ENCODE measurements around the gene SNX5.

SNX5 gene

GRCh38 chr20:17968366-17969277 is at the start of gene SNX5, which contains the start of gene MGME1:
Gene SNX5, minus strand, starts transcription at chr20:17968794. Its CDS starts 369 bp downstream, at chr20:17968425.
Gene MGME1, plus strand, starts transcription at chr20:17969018. Its CDS starts 842 bp downstream, at chr20:17969860.
- DNase-seq (ENCODE audit: low spot score) = peak; percentile 100

- no peak for DNase-seq (ENCODE audit: low spot score)
Observed at GRCh38 chr20:18018100-18018499, 49.5 kb upstream of the SNX5 start.

DNA sequence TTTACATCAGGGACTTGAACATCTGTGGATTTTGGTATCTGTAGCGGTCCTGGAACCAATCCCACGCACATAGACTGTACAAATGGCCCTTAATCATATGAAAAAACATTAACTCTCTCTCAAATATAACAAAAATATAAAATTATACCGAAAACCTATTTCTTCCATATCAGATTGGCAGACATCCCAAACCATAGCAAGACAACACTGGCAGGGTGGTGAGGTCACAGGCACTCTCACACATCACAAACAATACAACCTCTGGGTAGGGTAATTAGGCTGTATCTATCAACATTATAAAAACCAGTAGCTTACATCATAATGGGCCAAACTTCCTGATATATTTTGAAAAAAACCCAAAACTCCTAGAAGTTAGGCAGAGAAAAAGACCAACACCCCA is 48.2 kb upstream of the SNX5 start:
- DNase-seq (ENCODE audit: low spot score) = no peak

GRCh38 chr20:18014411-18014810 is 45.8 kb upstream of the SNX5 start:
- DNase-seq (ENCODE audit: low spot score) = no peak

- DNase-seq (ENCODE audit: low spot score) = no peak
Observed at GRCh38 chr20:18012901-18013300, 44.3 kb upstream of the SNX5 start.

DNA sequence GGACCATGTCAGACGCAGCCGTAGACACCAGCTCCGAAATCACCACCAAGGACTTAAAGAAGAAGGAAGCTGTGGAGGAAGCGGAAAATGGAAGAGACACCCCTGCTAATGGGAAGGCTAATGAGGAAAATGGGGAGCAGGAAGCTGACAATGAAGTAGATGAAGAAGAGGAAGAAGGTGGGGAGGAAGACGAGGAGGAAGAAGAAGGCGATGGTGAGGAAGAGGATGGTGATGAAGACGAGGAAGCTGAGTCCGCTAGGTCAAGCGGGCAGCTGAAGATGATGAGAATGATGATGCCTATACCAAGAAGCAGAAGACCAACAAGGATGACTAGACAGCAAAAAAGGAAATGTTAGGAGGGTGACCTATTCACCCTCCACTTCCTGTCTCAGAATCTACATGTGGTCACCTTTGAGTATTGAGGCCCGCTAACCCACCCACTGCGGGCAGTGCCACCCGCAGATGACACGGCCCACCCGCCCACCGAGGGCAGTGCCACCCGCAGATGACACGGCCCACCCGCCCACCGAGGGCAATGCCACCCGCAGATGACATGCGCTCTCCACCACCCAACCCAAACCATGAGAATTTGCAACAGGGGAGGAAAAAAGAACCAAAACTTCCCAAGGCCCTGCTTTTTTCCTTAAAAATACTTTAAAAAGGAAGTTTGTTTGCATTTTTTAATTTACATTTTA is 43.5 kb upstream of the SNX5 start:
- DNase-seq (ENCODE audit: low spot score) = no peak

- DNase-seq (ENCODE audit: low spot score) = no peak
Observed at GRCh38 chr20:18011482-18011881, 42.9 kb upstream of the SNX5 start.

DNA sequence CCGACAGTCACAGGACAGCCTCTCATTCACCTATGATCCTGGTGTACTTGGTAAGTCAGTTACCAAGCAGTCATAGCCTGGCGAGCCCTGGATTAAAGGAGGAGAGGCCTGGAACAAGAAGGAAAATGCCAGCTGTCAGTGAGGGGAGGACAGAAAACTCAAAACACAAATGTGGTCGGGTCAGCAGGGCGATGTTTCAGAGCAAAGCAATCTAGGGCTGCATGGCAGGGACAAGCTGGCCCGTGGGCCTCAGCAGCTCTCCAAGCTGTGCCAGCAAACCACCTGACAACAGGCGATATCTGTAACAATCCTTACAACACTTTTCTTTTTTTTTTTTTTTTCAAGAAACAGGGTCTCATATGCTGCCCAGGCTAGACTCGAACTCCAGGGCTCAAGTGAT is 40.5 kb upstream of the SNX5 start:
- DNase-seq (ENCODE audit: low spot score) = no peak

DNA sequence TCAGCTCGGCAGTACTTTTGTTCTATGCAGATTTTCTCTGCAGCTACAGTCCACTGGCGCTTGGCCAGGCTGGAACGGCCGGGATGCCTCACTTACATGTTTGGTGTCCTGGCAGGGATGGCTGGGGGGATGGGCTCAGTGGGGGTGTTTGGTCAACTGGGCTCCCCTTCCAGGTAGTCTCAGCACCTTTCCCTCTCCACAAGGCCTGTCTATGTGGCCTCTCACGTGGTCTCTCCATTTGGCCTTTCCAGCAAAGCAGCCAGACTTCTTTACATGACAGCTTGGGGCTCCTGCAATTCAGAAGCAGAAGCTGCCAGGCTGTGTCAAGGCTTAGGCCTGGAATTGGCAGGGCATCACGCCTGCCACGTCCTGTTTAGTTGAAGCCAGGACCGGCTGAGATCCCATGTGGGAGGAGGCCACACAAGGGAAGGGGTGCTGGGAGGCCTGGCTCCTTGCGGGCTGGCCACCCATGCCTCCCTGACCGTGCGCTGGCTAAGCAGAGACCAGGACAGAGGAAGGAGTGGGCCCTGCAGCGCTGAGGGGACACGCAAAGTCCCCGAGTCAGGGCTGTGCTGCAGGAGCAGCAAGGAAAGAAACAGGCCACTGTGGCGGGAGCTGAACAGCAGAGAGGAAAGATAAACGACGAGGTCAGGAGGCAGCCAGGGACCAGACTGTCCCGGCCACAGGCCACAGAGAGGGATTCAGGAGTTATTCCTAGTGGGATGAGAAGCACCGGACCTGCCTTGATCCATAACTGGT is 39.1 kb upstream of the SNX5 start:
- DNase-seq (ENCODE audit: low spot score) = no peak

DNA sequence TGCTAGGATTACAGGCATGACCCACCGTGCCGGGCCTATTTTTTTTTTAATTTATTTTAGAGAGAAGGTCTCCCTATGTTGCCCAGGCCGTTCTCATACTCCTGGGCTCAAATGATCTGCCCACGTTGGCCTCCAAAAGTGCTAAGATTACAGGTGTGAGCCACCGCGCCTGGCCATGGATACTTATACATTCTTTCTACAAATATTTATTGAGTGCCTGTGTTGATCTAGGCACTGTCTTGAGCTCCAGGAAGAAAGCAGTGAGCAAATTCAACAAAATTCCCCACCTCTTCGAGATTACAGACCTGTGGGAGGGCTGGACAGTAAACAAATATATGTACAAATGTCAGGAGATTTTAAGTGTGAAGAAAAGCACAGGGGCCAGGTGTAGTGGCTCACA is 38.1 kb upstream of the SNX5 start:
- DNase-seq (ENCODE audit: low spot score) = no peak

GRCh38 chr20:18005990-18006364 is 37.4 kb upstream of the SNX5 start:
- no peak for DNase-seq (ENCODE audit: low spot score)

- DNase-seq (ENCODE audit: low spot score) = peak; percentile 52
Observed at GRCh38 chr20:18005170-18005989, 36.8 kb upstream of the SNX5 start.

DNA sequence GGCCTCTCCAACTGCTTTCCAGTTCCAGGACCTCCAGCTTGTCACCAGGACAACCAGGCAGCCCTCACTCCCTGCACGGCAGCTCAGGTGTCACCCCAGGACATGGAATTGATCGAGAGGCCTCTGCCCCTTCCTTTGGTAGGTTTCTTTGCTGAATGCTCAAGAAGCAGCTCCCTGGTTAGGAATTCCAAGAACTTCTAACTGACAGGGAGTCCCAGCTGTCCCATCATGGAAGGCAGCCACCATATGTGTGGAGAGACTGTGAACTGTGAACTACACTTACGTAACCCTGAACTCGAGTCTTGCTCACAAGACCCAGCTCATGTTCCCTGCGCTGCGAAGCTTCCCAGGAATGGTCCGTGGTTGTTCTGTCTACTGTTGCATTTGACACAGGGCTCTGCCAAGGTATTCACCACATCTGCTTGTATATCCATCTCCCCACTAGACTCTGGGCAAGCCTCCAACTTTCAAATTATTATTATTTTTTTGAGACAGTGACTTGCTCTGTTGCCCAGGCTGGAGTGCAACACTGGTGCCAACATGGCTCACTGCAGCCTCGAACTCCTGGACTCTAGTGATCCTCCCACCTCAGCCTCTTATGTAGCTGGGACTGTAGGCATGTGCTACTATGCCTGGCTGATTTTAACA is 35.9 kb upstream of the SNX5 start:
- DNase-seq (ENCODE audit: low spot score) = no peak

DNA sequence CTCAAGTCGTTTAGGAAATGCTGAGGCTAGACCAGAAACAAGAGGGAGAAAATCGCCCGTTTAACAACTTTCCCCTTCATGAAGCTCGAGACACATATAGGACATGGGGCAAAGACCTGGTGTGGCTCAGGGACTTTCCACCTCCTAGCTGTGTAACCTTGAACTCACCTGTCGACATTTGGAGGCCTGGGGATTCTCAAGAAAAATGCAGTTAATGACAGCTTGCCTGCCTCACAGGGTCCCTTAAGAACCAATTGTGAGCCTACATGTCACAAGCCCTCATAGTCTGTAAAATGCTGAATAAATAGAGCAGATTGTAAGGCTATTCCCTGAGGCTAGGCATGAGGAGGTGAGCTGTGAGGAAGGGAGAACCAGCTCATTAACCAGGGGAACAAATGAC is 35.3 kb upstream of the SNX5 start:
- DNase-seq (ENCODE audit: low spot score) = no peak

DNA sequence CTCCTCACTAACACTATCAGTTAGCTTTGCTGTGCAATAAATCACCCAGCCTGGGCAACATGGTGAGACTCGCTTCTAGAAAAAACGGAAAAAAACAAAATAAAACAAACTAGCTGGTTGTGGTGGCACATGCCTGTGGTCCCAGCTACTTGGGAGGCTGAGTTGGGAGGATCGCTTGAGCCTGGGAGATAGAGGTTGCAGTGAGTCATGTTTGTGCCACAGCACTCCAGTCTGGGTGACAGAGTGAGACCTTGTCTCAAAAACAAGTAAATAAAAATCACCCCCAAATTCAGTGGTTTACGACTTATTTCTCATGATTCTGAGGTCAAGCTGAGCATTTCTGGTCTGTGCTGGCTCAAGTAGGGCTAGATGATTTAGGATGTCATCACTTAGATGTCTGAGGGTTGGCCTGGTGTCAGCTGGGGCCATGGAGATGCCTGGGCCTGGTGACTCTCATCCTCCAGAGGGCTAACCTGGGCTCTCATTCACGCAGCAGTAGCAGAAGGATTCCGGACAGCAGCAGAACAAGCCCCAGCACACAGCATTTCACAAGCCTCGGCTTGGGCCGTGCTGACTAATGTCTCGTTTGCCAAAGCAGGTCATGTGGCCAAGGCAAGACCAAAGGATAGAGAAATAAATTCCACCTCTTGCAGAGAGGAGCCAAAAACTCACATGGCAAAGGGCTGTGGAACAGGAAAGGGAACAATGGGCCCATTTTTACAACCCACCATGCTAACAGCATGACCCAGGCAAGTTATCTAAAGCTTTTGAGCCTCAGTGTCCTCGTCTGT is 32.7 kb upstream of the SNX5 start:
- DNase-seq (ENCODE audit: low spot score) = no peak

GRCh38 chr20:17999566-17999965 is 31.0 kb upstream of the SNX5 start:
- DNase-seq (ENCODE audit: low spot score) = no peak

DNA sequence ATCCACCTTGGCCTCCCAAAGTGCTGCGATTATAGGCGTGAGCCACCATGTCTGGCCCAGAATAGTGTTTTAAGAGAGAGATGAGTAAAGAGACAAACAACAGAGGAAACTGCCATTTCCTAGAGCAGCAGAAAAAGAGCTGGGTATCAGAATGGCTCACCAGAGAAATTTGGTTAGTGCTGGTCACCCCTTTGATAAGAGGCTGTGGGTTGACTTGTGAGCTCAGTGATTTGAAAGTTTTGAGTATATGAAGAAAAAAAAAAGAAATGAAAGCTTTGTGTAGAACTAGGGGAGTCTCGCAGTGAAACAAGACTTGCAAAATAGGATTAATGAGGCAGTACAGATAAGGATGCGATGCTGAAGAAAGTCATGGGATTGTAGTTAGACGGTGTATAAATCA is 29.9 kb upstream of the SNX5 start:
- no peak for DNase-seq (ENCODE audit: low spot score)

DNA sequence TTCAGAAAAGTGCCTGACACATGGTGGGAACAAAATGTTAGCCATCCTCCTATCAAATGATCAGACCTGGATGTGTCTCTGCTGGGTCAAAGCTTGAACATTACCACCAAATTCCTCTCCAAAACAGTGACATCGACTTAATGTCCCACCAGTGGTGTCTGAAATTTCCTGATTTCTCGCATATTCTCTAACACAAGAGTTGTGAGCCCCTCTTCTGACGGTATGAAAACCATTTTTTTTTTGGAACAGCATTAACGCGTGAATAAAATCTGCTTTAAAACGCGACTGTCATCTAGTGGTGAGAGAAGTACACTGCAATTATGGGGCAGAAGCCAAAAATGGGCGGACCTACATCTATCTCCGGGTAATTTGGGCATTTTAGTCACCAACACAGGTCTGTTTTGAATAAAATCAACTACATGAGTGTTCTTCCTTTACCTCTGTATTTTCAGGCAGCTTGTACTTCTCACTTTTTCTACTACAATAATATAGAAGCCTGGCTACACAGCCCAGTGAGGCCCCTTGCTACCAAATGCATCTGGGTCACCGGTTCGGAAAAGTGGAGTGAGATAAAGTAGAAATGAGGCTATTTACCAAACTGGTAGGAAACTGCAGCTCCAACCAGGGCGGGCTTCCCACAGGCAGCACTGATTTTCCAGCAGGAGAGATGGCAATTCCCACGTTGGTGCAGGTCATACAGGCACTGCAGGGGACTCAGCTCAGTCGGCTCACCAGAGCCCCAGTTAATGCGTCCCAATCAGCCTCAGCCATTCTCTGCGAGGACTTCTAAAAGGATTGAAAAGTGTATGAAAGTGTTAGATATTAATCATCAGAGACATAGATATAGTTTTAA is 27.6 kb upstream of the SNX5 start:
- DNase-seq (ENCODE audit: low spot score) = no peak

DNA sequence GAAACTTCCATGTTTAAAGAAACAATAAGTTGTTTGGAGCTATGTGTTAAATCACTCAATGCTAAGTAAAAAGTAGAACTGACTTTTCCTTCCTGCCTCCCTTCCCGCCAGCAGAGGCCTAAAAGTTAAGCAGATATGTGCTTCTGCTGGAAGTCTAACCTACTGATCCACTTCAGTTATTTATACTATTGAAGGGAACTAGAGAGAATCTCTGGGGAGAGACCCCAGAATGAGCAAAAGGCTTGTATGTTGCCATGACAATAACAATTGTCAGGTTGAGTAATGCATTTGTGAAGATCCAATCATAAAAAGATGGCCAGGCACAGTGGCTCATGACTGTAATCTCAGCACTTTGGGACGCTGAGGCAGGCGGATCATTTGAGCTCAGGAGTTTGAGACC is 25.0 kb upstream of the SNX5 start:
- no peak for DNase-seq (ENCODE audit: low spot score)
